Hepatic stellate cell (primary cell): ENCODE data around the gene SULT1A3.
"Not testable (repeated sequence)": the region's sequence is repeated elsewhere in the genome, so short reads cannot be mapped to it uniquely, and the experiment has no call there.

ENCODE experiments used
- DNase-seq: peaks from one replicate; pipeline ENCODE4 v3.0.0; 2011; ENCODE audit warnings: low spot score

SULT1A3 gene

GRCh38 chr16:30186782-30187555 is 12.1 kb upstream of the SULT1A3 start:
- no peak for DNase-seq

GRCh38 chr16:30187556-30187865 is 11.5 kb upstream of the SULT1A3 start:
- no peak for DNase-seq

- DNase-seq, result no peak
Observed at GRCh38 chr16:30187971-30188561, 11.0 kb upstream of the SULT1A3 start.

GRCh38 chr16:30191158-30191557 is 7.9 kb upstream of the SULT1A3 start:
- DNase-seq, result not testable (repeated sequence)

- DNase-seq, result not testable (repeated sequence)
Observed at GRCh38 chr16:30193098-30193497, 6.0 kb upstream of the SULT1A3 start.

GRCh38 chr16:30193615-30194014 is 5.4 kb upstream of the SULT1A3 start, which contains the start of the genes BOLA2B and SLX1A:
Gene BOLA2B, minus strand, starts transcription at chr16:30193666. Its CDS starts 71 bp downstream, at chr16:30193595.
Gene SLX1A, plus strand, starts transcription at chr16:30193875. Its CDS starts 210 bp downstream, at chr16:30194085.
- not testable (repeated sequence) for DNase-seq

- not testable (repeated sequence) for DNase-seq
Observed at GRCh38 chr16:30194172-30194925, 4.7 kb upstream of the SULT1A3 start.

- not testable (repeated sequence) for DNase-seq
Observed at GRCh38 chr16:30197001-30197400, 2.1 kb upstream of the SULT1A3 start.

GRCh38 chr16:30199608-30200343 is 721 bp downstream of the SULT1A3 start:
- not testable (repeated sequence) for DNase-seq

- not testable (repeated sequence) for DNase-seq
Observed at GRCh38 chr16:30205541-30206236, 6.6 kb downstream of the SULT1A3 start.

GRCh38 chr16:30206252-30206651 is 7.2 kb downstream of the SULT1A3 start:
- not testable (repeated sequence) for DNase-seq

- not testable (repeated sequence) for DNase-seq
Observed at GRCh38 chr16:30207063-30207704, 8.1 kb downstream of the SULT1A3 start.

- DNase-seq, result not testable (repeated sequence)
Observed at GRCh38 chr16:30209032-30209431, 10.0 kb downstream of the SULT1A3 start.

- not testable (repeated sequence) for DNase-seq
Observed at GRCh38 chr16:30211414-30211813, 12.4 kb downstream of the SULT1A3 start.

GRCh38 chr16:30217082-30217481 is 18.0 kb downstream of the SULT1A3 start:
- DNase-seq, result not testable (repeated sequence)

GRCh38 chr16:30248379-30248778 is 49.3 kb downstream of the SULT1A3 start, which contains the start of gene NPIPB13:
Gene NPIPB13, minus strand, starts transcription at chr16:30248479. Its CDS starts 2,906 bp downstream, at chr16:30245573.
- DNase-seq, result not testable (repeated sequence)
